ENCODE data around the gene TPK1. TPM values are rescaled to one million over a fixed set of nuclear protein-coding genes. Genes with fewer than 3 reads are reported as not detected.

Gene TPK1
- total RNA-seq, 1 experiment from 2014 or later, result 3.3 TPM

DNA sequence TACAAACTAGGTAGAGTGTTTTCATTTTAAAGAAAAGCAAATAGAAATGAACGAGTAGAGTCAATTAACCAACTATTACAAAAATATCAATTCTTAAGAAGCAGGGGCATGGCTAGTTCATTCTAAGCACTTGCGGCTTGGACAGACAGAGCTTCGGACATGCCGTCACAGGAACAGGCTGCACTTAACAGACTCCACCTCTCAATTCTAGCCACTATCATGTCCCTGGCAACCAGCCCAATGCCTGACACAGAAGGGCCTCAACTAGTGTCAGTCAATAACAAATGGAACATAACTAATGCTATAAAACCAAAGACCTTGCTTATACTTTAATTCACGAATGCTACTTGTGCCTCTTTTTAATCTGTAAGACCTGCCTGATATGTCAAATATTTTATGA, 74.4 kb downstream of the TPK1 start:
- CTCF ChIA-PET, result no interaction called here

DNA sequence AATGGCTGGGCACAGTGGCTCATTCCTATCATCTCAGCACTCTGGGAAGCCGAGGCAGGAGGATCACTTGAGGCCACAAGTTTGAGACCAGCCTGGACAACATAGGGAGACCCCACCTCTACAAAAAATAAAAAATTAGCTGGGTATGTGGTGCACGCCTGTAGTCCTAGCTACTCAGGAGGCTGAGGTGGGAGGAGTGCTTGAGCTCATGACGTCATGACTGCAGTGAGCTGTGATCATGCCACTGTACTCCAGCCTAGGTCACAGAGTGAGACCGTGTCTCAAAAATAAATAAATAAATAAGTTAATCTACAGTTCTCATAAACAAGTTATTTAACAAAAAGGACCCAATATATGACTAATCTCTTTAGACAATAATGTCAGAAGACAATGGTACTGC, 76.2 kb downstream of the TPK1 start:
- Histone ChIP-seq H3K4me3 (ENCODE audit: low read depth in 2 of 2, low read length in 2 of 2) (no peak overlapping the region), H3K27me3 (ENCODE audit: control insufficient read depth, insufficient read depth, low read length) (no peaks in the 10 kb centered on the region), H3K4me1 (ENCODE audit: control insufficient read depth, insufficient read depth, low read length) (no peaks in the 10 kb centered on the region), H3K27ac (ENCODE audit: low read length) (no peak overlapping the region), H3K9me3 (ENCODE audit: control insufficient read depth, insufficient read depth, low read depth, low read length) (no peaks in the 10 kb centered on the region), H3K36me3 (ENCODE audit: control insufficient read depth, insufficient read depth, low read length) (no peaks in the 10 kb centered on the region)
- ChIA-PET POLR2A (no interaction called here), CTCF (no interaction called here)
- no peak for DNase-seq (ENCODE audit: low read depth, low spot score)
- no peak for TF ChIP-seq SIN3A (IDR thresholded peaks at IDR 0.05; ENCODE audit: borderline replicate concordance, insufficient read depth, low read depth, low read length)
- TF ChIP-seq TCF7L2 (IDR thresholded peaks at IDR 0.05; ENCODE audit: low read depth, low read length), result no peak
- TF ChIP-seq, protein P1, sequence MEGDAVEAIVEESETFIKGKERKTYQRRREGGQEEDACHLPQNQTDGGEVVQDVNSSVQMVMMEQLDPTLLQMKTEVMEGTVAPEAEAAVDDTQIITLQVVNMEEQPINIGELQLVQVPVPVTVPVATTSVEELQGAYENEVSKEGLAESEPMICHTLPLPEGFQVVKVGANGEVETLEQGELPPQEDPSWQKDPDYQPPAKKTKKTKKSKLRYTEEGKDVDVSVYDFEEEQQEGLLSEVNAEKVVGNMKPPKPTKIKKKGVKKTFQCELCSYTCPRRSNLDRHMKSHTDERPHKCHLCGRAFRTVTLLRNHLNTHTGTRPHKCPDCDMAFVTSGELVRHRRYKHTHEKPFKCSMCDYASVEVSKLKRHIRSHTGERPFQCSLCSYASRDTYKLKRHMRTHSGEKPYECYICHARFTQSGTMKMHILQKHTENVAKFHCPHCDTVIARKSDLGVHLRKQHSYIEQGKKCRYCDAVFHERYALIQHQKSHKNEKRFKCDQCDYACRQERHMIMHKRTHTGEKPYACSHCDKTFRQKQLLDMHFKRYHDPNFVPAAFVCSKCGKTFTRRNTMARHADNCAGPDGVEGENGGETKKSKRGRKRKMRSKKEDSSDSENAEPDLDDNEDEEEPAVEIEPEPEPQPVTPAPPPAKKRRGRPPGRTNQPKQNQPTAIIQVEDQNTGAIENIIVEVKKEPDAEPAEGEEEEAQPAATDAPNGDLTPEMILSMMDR (IDR thresholded peaks at IDR 0.05), result no peak
- TF ChIP-seq, protein P2, sequence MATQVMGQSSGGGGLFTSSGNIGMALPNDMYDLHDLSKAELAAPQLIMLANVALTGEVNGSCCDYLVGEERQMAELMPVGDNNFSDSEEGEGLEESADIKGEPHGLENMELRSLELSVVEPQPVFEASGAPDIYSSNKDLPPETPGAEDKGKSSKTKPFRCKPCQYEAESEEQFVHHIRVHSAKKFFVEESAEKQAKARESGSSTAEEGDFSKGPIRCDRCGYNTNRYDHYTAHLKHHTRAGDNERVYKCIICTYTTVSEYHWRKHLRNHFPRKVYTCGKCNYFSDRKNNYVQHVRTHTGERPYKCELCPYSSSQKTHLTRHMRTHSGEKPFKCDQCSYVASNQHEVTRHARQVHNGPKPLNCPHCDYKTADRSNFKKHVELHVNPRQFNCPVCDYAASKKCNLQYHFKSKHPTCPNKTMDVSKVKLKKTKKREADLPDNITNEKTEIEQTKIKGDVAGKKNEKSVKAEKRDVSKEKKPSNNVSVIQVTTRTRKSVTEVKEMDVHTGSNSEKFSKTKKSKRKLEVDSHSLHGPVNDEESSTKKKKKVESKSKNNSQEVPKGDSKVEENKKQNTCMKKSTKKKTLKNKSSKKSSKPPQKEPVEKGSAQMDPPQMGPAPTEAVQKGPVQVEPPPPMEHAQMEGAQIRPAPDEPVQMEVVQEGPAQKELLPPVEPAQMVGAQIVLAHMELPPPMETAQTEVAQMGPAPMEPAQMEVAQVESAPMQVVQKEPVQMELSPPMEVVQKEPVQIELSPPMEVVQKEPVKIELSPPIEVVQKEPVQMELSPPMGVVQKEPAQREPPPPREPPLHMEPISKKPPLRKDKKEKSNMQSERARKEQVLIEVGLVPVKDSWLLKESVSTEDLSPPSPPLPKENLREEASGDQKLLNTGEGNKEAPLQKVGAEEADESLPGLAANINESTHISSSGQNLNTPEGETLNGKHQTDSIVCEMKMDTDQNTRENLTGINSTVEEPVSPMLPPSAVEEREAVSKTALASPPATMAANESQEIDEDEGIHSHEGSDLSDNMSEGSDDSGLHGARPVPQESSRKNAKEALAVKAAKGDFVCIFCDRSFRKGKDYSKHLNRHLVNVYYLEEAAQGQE (IDR thresholded peaks at IDR 0.05; ENCODE audit: insufficient read depth in 1 of 2, low read depth in 2 of 2, low read length in 1 of 2), result no peak
- no peak for TF ChIP-seq POLR2AphosphoS5 (IDR thresholded peaks at IDR 0.05; ENCODE audit: low read depth, low read length)
- no TSS peak for BruUV-seq (replicated peaks)
- ATAC-seq, result no peak
- in situ Hi-C loops (cut with HindIII; ENCODE audit: low pct_unique_long_range_greater_than_20kb, low sequenced_read_pairs), result no loop called here
- intact Hi-C loops (cut with micrococcal nuclease; ENCODE audit: unreplicated experiment), result no loop called here

More for the DNA sequence above, 74.4 kb downstream of the TPK1 start:
- H3K36me3 ChIP-seq (ENCODE audit: control insufficient read depth, insufficient read depth, low read length), result no peaks in the 10 kb centered on the region
- no peaks in the 10 kb centered on the region for H3K9me3 ChIP-seq (ENCODE audit: control insufficient read depth, insufficient read depth, low read depth, low read length)
- POLR2A ChIA-PET, result no interaction called here
- in situ Hi-C loops (cut with HindIII; ENCODE audit: low pct_unique_long_range_greater_than_20kb, low sequenced_read_pairs) (no loop called here), intact Hi-C loops (cut with micrococcal nuclease; ENCODE audit: unreplicated experiment) (no loop called here)
- no peak overlapping the region for H3K27ac ChIP-seq (ENCODE audit: low read length)
- BruUV-seq (replicated peaks), result no TSS peak
- ATAC-seq (no peak), DNase-seq (ENCODE audit: low read depth, low spot score) (no peak)
- TF ChIP-seq SIN3A (IDR thresholded peaks at IDR 0.05; ENCODE audit: borderline replicate concordance, insufficient read depth, low read depth, low read length), result no peak
- no peak for TF ChIP-seq TCF7L2 (IDR thresholded peaks at IDR 0.05; ENCODE audit: low read depth, low read length)
- TF ChIP-seq, protein P1 (IDR thresholded peaks at IDR 0.05), result no peak
- no peak for TF ChIP-seq POLR2AphosphoS5 (IDR thresholded peaks at IDR 0.05; ENCODE audit: low read depth, low read length)
- TF ChIP-seq, protein P2 (IDR thresholded peaks at IDR 0.05; ENCODE audit: insufficient read depth in 1 of 2, low read depth in 2 of 2, low read length in 1 of 2), result no peak
- no peaks in the 10 kb centered on the region for H3K4me1 ChIP-seq (ENCODE audit: control insufficient read depth, insufficient read depth, low read length)
- no peak overlapping the region for H3K4me3 ChIP-seq (ENCODE audit: low read depth in 2 of 2, low read length in 2 of 2)
- no peaks in the 10 kb centered on the region for H3K27me3 ChIP-seq (ENCODE audit: control insufficient read depth, insufficient read depth, low read length)

Data from Panc1 (cell line).